Omental fat pad (tissue), 4 donors: ENCODE data around the gene MTHFD1. TPM values are rescaled to one million over a fixed set of nuclear protein-coding genes. Genes with fewer than 3 reads are reported as not detected.

ENCODE experiments used
- ATAC-seq: fragments of 150-250 bp; one replicate; pipeline ENCODE4 v1.9.1; 2016; ENCODE audit warnings: mild to moderate bottlenecking, moderate library complexity; ENCODE audit not compliant: low FRiP score
- DNase-seq: peaks from one replicate; pipeline ENCODE4 v3.0.0-alpha.2; 2019; ENCODE audit warnings: low spot score
- CTCF ChIP-seq, 3 donors: fragments of 450-650 bp; IDR thresholded peaks; one replicate each; pipeline ENCODE4 v1.5.1; 2016 to 2017; ENCODE audit warnings: antibody characterized with exemption in 3 of 3, mild to moderate bottlenecking in 3 of 3, moderate library complexity in 2 of 3
- total RNA-seq, 4 donors: library from RNA; depleted of rRNA; stranded (reverse); fragments of >200 nt; gene quantifications; one replicate each; pipeline ENCODE4 v1.1.0, GENCODE V29; 2016

MTHFD1 gene
- total RNA-seq, 4 donors from 2014 or later: 58.0 to 138 (median 86.9) TPM

- no peak for TF ChIP-seq CTCF (IDR thresholded peaks at IDR 0.05)
- DNase-seq: no peak
- ATAC-seq: no peak
Measured at GRCh38 chr14:64409126-64409920, 21.2 kb downstream of the MTHFD1 start.

GRCh38 chr14:64410084-64410774 lies 22.1 kb downstream of the MTHFD1 start:
- DNase-seq: no peak
- no peak for ATAC-seq
- TF ChIP-seq CTCF (IDR thresholded peaks at IDR 0.05): no peak

GRCh38 chr14:64411001-64411400 lies 22.8 kb downstream of the MTHFD1 start:
- no peak for DNase-seq
- no peak for ATAC-seq
- no peak for TF ChIP-seq CTCF (IDR thresholded peaks at IDR 0.05)

- DNase-seq (no peak), ATAC-seq (no peak)
- no peak for TF ChIP-seq CTCF (IDR thresholded peaks at IDR 0.05)
Measured at GRCh38 chr14:64412237-64412636, 24.1 kb downstream of the MTHFD1 start.

GRCh38 chr14:64416348-64416932 lies 28.3 kb downstream of the MTHFD1 start:
- ATAC-seq (no peak), DNase-seq (no peak)
- no peak for TF ChIP-seq CTCF (IDR thresholded peaks at IDR 0.05)

GRCh38 chr14:64417055-64417770 lies 29.1 kb downstream of the MTHFD1 start:
- ATAC-seq: no peak
- DNase-seq: no peak
- no peak for TF ChIP-seq CTCF (IDR thresholded peaks at IDR 0.05)
